ENCODE results near the gene ELP5.

- TF ChIP-seq POLR2AphosphoS5 (IDR thresholded peaks at IDR 0.05) (no peak), POLR2A (IDR thresholded peaks at IDR 0.05) (no peak)
Measured at GRCh38 chr17:7246779-7247178, 5.2 kb upstream of the ELP5 start.
